ENCODE results near the gene POU2AF2. TPM values are rescaled to one million over a fixed set of nuclear protein-coding genes. Genes with fewer than 3 reads are reported as not detected.

POU2AF2 gene
- total RNA-seq, 5 donors from 2014 or later (not counting 1 experiment from before 2014, with no cell fraction given) = not detected

- no peaks in the 10 kb centered on the region for H3K27me3 Mint-ChIP-seq
- 76% methylated on average over 3 of the region's 7 CpGs for WGBS (ENCODE audit: insufficient coverage)
- Histone ChIP-seq H3K27ac (ENCODE audit: low read length) (no peak overlapping the region), H3K4me3 (ENCODE audit: control insufficient read depth in 1 of 2, extremely low read depth in 1 of 2, low read length in 1 of 2) (no peak overlapping the region), H3K9me3 (no peaks in the 10 kb centered on the region), H3K27me3 (replicated peaks in 1 of 2; ENCODE audit: control insufficient read depth in 2 of 2, extremely low read depth in 1 of 2, insufficient read depth in 2 of 2, low read length in 1 of 2) (peaks cover 0 to 8% of the 10 kb centered on the region in 2 experiments), H3K36me3 (ENCODE audit: control insufficient read depth in 2 of 2, extremely low read depth in 1 of 2, insufficient read depth in 1 of 2, low read length in 1 of 2) (no peaks in the 10 kb centered on the region), H3K4me1 (ENCODE audit: control insufficient read depth in 1 of 2, extremely low read depth in 1 of 2, insufficient read depth in 2 of 2, low read length in 2 of 2) (no peaks in the 10 kb centered on the region)
- DNase-seq = no peak
- H3K4me1 Mint-ChIP-seq = no peaks in the 10 kb centered on the region
- POLR2A ChIA-PET = no interaction called here
- no peaks in the 10 kb centered on the region for H3K36me3 Mint-ChIP-seq
- H3K27ac Mint-ChIP-seq = no peak overlapping the region
- no peaks in the 10 kb centered on the region for H3K9me3 Mint-ChIP-seq
- no peak for ATAC-seq (replicated peaks in 1 of 4)
- H3K4me3 Mint-ChIP-seq = no peak overlapping the region
- CTCF ChIA-PET = no interaction called here
Observed at GRCh38 chr11:111329306-111330204, 84.0 kb downstream of the POU2AF2 start.

DNA sequence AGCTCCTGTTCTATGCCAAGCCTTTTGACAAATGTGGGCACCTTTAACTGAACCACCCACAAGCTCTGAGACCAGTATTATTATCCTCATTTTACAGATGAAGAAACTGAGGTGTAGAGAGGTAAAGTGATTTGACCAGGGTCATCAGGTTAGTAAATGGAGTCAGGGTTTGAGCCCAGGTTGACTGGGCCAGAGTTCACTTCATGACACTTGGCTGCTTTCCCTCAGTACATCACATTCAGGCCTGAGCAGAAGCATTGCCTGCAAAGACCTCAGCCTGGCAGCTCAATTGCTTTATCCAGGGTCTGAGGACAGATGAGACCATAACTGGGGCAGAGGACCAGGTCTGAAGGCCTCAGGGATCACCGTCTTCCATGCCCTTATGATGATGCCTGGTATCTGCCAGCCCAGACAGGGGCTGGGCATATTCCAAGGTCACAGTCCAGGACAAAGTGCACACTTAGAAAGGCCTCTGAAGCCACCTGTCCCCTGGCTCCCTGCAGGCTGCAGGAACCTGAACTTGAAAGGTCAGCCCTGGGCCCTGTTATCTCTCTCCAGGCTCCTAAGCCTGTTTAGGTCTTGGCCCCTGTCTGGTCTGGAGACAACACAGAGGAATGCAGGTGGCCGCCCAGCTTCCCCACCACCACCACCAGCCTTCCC, 84.8 kb downstream of the POU2AF2 start:
- H3K9me3 ChIP-seq = no peaks in the 10 kb centered on the region
- ATAC-seq (replicated peaks in 1 of 4) (no peak), DNase-seq (no peak)
- no peak overlapping the region for H3K27ac ChIP-seq (ENCODE audit: low read length)
- no peaks in the 10 kb centered on the region for H3K36me3 ChIP-seq (ENCODE audit: control insufficient read depth in 2 of 2, extremely low read depth in 1 of 2, insufficient read depth in 1 of 2, low read length in 1 of 2)
- Mint-ChIP-seq H3K27me3 (no peaks in the 10 kb centered on the region), H3K27ac (no peak overlapping the region), H3K9me3 (no peaks in the 10 kb centered on the region), H3K36me3 (no peaks in the 10 kb centered on the region), H3K4me3 (no peak overlapping the region), H3K4me1 (no peaks in the 10 kb centered on the region)
- POLR2A ChIA-PET = no interaction called here
- H3K4me3 ChIP-seq (ENCODE audit: control insufficient read depth in 1 of 2, extremely low read depth in 1 of 2, low read length in 1 of 2) = no peak overlapping the region
- peaks cover 0 to 13% of the 10 kb centered on the region in 2 experiments for H3K27me3 ChIP-seq (replicated peaks in 1 of 2; ENCODE audit: control insufficient read depth in 2 of 2, extremely low read depth in 1 of 2, insufficient read depth in 2 of 2, low read length in 1 of 2)
- no peaks in the 10 kb centered on the region for H3K4me1 ChIP-seq (ENCODE audit: control insufficient read depth in 1 of 2, extremely low read depth in 1 of 2, insufficient read depth in 2 of 2, low read length in 2 of 2)
- CTCF ChIA-PET = no interaction called here
- 79% methylated on average over 1 of the region's 2 CpGs for WGBS (ENCODE audit: insufficient coverage)

DNA sequence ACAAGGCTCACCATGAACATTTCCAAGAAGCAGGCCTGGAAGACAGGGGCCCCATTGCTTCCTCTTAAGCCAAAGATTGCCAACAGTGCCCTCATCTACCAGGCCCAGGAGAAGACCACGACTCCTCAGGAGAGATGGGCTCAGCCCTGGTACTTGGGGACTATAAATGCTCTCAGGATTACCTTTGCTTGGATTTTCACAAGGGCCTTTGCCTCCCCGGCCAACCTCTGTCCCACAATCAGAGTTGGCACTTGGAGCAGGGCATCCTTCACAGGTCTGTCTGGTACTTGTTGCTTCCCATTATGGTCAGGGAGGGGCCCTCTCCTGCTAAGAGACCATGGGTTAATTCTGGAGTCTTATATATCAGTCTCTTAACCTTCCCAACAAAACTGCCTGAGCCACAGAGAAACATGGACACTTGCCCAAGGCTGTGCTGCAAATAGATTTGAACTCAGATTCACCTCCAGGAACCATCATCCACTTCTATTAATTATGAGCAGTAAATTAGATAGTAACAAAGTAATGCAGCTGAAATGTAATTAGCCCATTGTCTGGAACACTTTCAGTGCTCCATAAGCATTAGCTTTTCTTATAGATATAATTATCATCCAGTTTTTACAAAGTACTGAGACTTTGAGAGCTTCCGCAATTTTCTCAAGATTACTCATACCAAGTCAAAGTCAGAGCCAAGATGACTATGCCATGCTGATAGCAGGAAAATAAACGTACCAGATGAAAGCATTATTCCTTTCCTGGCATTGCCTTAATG, 86.4 kb downstream of the POU2AF2 start:
- Histone ChIP-seq H3K9me3 (no peaks in the 10 kb centered on the region), H3K27ac (ENCODE audit: low read length) (no peak overlapping the region), H3K4me1 (ENCODE audit: control insufficient read depth in 1 of 2, extremely low read depth in 1 of 2, insufficient read depth in 2 of 2, low read length in 2 of 2) (no peaks in the 10 kb centered on the region), H3K27me3 (replicated peaks in 1 of 2; ENCODE audit: control insufficient read depth in 2 of 2, extremely low read depth in 1 of 2, insufficient read depth in 2 of 2, low read length in 1 of 2) (peaks cover 0 to 13% of the 10 kb centered on the region in 2 experiments), H3K36me3 (ENCODE audit: control insufficient read depth in 2 of 2, extremely low read depth in 1 of 2, insufficient read depth in 1 of 2, low read length in 1 of 2) (no peaks in the 10 kb centered on the region), H3K4me3 (ENCODE audit: control insufficient read depth in 1 of 2, extremely low read depth in 1 of 2, low read length in 1 of 2) (no peak overlapping the region)
- ChIA-PET POLR2A (no interaction called here), CTCF (interaction anchor here (0.6 kb wide), 2 partner anchors 37 to 897 kb away, joined by 3 to 5 read pairs; no protein-coding TSS in a partner anchor)
- Mint-ChIP-seq H3K9me3 (no peaks in the 10 kb centered on the region), H3K4me1 (no peaks in the 10 kb centered on the region), H3K27ac (no peak overlapping the region), H3K36me3 (no peaks in the 10 kb centered on the region), H3K4me3 (no peak overlapping the region), H3K27me3 (no peaks in the 10 kb centered on the region)
- WGBS (ENCODE audit: insufficient coverage) = 71% methylated on average over 2 of the region's 4 CpGs
- DNase-seq (no peak), ATAC-seq (replicated peaks in 1 of 4) (no peak)

DNA sequence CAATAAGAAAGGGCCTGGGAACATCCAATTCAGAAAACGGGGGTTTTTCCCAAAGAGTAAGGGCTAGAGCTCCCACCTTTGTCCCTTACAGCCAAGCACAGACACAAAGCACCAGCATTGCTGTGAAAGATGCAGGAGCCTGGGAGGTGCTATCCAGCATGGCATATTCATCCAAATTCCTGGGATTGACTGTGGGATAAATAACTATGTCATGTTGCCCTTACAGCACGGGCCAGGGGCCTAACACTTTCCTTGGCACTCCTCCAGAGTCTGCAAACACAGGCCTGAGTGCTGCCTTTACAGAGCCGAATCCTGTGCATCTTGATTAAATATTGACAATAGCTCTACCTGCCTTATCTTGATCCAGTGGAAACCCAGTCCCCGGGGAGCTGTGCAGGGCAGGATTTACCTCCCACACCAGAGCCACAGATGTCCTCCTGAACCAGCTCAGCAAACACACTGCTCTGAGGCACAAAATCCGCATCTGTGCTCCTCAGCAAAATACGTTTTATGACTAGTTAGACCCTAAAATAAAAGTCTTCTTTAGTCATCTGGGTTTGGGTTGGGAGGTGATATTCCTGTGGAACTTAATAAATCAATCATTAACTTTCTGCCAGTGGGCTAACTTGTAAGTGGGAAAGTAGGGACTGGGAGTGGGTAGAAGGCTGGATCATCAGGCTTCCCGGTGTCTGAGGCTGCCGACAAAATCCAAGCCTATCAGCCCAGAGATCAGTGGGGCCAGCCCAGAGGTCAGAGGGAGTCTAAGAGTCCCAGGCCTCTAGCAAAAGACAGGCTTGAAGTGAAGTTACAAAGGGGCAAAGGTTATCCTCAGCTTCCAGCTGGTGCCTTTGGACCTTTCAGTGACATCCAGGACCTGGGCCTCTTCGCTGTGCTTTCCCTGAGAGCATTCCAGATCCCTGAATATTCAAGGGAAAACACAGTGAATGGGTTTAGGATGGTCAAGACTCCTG, 89.3 kb downstream of the POU2AF2 start:
- Mint-ChIP-seq H3K27me3 (no peaks in the 10 kb centered on the region), H3K4me3 (no peak overlapping the region), H3K27ac (no peak overlapping the region), H3K9me3 (peaks cover 5 to 11% (median 5%) of the 10 kb centered on the region in 3 donors), H3K36me3 (no peaks in the 10 kb centered on the region), H3K4me1 (no peaks in the 10 kb centered on the region)
- Histone ChIP-seq H3K9me3 (no peaks in the 10 kb centered on the region), H3K4me3 (ENCODE audit: control insufficient read depth in 1 of 2, extremely low read depth in 1 of 2, low read length in 1 of 2) (no peak overlapping the region), H3K27me3 (replicated peaks in 1 of 2; ENCODE audit: control insufficient read depth in 2 of 2, extremely low read depth in 1 of 2, insufficient read depth in 2 of 2, low read length in 1 of 2) (peaks cover 0 to 11% of the 10 kb centered on the region in 2 experiments), H3K4me1 (ENCODE audit: control insufficient read depth in 1 of 2, extremely low read depth in 1 of 2, insufficient read depth in 2 of 2, low read length in 2 of 2) (no peaks in the 10 kb centered on the region), H3K27ac (ENCODE audit: low read length) (no peak overlapping the region), H3K36me3 (ENCODE audit: control insufficient read depth in 2 of 2, extremely low read depth in 1 of 2, insufficient read depth in 1 of 2, low read length in 1 of 2) (no peaks in the 10 kb centered on the region)
- ATAC-seq (replicated peaks in 1 of 4) = no peak
- DNase-seq = no peak
- ChIA-PET CTCF (no interaction called here), POLR2A (no interaction called here)
- WGBS (ENCODE audit: insufficient coverage) = 67% methylated on average over 5 of the region's 9 CpGs

DNA sequence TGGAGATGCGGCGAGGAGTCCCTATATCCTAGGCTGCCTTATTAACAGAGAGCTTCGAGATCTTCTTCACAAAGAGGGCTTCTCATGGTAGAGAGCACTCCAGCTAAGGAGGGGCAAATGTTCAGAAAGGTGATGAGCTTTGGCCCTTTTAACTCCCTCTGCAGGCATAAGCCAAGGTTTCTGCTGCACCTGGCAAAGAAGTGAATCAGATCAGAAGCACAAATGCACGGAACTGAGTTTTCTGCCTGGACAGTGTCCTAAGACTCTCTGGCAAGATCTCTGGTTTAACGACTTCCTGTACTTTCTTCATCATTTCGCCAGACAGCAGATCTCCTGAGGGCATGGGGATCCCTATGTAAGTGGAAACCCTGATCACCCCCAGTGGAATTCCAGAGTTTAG, 90.0 kb downstream of the POU2AF2 start:
- Mint-ChIP-seq H3K27ac (no peak overlapping the region), H3K4me3 (no peak overlapping the region), H3K4me1 (no peaks in the 10 kb centered on the region), H3K9me3 (peaks cover 5 to 11% (median 5%) of the 10 kb centered on the region in 3 donors), H3K36me3 (no peaks in the 10 kb centered on the region), H3K27me3 (no peaks in the 10 kb centered on the region)
- Histone ChIP-seq H3K36me3 (ENCODE audit: control insufficient read depth in 2 of 2, extremely low read depth in 1 of 2, insufficient read depth in 1 of 2, low read length in 1 of 2) (no peaks in the 10 kb centered on the region), H3K9me3 (no peaks in the 10 kb centered on the region), H3K4me3 (ENCODE audit: control insufficient read depth in 1 of 2, extremely low read depth in 1 of 2, low read length in 1 of 2) (no peak overlapping the region), H3K4me1 (ENCODE audit: control insufficient read depth in 1 of 2, extremely low read depth in 1 of 2, insufficient read depth in 2 of 2, low read length in 2 of 2) (no peaks in the 10 kb centered on the region), H3K27me3 (replicated peaks in 1 of 2; ENCODE audit: control insufficient read depth in 2 of 2, extremely low read depth in 1 of 2, insufficient read depth in 2 of 2, low read length in 1 of 2) (peaks cover 0 to 11% of the 10 kb centered on the region in 2 experiments), H3K27ac (ENCODE audit: low read length) (no peak overlapping the region)
- WGBS (ENCODE audit: insufficient coverage) = 89% methylated on average over 2 of the region's 6 CpGs
- no peak for DNase-seq
- ATAC-seq (replicated peaks in 1 of 4) = no peak
- POLR2A ChIA-PET = no interaction called here
- CTCF ChIA-PET = no interaction called here
